ENCODE results near the gene ACSM2B.
"Not testable (repeated sequence)": the region's sequence is repeated elsewhere in the genome, so short reads cannot be mapped to it uniquely, and the experiment has no call there.

The ACSM2B gene

DNA sequence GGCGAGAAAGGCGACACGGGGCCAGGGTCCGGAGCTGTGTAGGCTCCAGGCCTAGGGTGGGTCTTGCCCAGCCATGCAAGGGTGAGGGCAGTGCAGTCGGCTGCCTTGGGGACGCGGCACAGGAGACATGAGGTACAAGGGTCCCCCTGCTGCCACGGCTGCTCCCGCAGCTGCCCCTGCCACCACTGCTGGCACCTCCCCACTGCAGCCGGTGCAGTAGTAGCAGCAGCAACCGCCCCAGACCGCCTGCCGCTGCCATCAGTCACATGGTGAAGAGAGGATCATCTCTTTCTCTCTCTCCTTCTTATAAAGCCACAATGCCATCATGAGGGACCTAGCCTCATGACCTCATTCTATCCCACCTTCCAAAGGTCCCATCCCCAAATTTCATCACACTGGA, 44.4 kb downstream of the ACSM2B start:
- not testable (repeated sequence) for FAIRE-seq

DNA sequence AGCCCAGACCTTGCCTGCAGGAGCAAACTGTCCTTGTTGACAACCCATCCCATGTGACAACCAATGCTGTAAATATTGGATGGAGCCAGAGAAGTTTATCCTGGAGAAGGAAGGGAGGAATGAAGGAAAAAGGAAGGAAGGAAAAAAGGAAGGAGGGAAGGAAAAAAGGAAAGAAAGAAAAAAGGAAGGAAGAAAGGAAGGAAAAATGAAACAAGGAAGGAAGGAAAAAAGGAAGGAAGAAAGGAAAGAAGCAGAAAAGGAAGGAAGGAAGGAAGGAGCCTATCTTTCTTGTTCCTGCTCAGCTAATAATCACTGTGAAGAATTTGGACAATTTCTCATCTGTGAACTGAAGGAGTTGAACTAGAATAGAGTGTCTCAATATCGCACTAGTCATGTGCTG, 56.1 kb downstream of the ACSM2B start:
- FAIRE-seq: no peak

DNA sequence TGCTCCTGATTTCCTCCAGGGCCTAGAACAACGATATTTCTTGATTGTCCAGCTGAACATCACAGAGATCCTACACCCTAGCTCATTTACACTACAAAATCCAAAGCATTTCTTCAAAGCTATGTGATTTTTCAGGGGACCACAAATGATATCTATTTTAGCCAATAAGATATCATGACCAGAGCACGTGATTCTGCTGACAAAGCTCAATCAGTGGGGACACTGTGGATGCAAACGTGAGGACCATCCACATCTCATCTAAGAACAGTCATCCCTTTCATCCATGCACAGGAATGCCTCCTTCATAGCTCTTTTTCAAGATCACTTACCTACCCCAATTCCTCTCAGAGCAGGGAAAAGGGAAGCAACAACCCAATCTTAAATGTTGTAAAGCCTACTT, 56.9 kb downstream of the ACSM2B start:
- no peak for FAIRE-seq

DNA sequence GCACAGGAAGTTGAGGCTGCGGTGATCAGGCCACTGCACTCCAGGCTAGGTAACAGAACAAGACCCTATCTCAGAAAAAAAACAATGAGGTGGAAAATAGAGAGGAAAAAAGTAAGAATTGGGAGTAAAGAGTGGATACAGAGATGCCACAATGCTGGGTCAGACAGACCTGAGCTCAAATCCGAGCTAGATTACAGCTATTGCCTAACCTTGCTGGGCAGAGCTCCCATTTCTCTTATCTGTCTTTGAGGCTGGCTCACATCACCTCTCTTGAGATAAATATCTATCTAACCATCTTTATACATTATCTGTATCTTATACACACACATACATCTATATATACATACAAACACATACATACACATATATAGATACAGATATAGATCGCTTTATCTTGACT, 59.0 kb downstream of the ACSM2B start:
- no peak for FAIRE-seq

DNA sequence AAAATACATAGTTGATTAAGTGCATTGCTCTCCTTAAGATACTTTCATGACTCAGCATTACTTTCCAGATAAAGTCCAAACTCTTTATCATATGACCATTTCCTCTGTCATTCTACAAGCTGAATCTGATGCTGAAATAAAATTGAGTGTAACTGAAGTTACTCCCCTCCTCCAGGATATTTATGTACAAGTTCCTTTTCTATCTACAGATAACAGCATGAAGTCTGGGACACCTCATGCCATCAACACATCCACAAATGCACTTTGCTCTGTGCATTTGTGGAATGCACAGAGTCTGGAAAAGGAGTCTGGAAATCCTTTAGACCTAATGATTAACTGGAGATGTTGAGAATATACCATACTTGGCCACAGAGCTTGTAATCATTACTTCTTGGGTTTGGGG, 60.5 kb downstream of the ACSM2B start:
- no peak for FAIRE-seq

DNA sequence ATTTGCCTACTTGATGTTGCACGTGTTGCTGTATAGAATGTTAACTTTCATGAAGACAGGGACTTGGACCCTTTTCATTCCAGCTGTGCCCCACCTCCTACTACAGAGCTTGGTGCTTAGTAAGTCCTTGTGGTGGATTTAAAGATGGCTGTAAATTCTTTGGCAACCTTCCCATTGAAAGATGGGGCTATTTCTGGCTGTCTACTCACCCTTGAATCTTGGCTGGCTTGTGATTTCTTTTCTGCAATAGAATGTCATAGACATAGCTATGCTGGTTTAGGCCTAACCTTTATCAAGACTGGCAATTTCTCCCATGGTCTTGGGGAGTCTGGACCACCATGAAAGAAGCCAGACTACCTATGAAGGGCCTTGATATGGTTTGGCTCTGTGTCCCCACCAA, 65.8 kb downstream of the ACSM2B start:
- FAIRE-seq: no peak

DNA sequence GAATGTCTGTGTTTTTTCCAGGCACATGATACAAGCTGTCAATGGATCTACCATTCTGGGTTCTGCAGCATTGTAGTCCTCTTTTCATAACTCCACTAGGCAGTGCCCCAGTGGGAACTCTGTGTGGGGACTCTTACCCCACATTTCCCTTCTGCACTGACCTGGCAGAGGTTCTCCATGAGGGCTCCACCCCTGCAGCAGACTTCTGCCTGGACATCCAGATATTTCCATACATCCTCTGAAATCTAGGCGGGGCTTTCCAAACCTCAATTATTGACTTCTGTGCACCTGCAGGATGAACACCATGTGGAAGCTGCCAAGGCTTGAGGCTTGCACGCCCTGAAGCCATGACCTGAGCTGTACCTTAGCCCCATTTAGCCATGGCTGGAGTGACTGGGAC, 68.9 kb downstream of the ACSM2B start:
- FAIRE-seq: no peak

DNA sequence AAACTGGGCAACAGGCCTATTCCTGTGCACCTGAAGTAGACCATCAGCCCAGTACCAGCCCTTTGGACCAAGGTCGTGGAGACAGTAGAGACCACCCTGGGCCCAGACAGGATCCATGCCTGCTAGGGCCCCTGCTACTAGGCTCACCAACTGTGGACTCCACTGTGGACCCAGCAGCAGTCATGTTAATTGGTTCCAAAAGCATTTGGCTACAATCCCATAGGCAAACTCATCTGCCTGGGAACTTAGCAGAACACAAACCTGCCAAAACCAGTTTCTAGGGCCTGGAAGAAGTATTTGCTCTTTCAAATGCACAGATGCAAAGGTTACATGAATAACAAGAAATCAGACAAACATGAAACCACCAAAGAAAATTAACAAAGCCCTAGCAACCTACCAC, 71.7 kb downstream of the ACSM2B start:
- FAIRE-seq: no peak

DNA sequence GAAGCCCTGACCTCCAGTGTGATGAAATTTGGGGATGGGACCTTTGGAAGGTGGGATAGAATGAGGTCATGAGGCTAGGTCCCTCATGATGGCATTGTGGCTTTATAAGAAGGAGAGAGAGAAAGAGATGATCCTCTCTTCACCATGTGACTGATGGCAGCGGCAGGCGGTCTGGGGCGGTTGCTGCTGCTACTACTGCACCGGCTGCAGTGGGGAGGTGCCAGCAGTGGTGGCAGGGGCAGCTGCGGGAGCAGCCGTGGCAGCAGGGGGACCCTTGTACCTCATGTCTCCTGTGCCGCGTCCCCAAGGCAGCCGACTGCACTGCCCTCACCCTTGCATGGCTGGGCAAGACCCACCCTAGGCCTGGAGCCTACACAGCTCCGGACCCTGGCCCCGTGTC, 84.7 kb downstream of the ACSM2B start:
- not testable (repeated sequence) for FAIRE-seq

DNA sequence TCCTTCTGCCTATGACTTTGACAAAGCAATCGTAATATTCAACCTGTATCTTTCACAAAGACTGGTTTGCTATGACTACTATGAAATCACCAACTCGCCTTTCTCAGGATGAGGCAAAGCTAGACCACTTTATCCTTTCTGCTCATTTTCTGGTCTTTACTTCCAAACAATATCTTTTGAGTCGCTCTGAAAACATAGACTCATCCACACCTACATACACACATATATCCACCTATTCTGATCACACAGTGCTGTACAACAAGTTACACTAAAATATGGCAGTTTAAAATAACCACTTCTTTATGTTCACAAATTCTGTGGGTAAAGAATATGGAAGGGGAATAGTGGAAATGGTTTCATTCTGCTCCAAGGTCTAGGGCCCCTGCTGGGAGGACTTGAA, 85.2 kb downstream of the ACSM2B start:
- FAIRE-seq: not testable (repeated sequence)
